CD4-positive, CD25-positive, alpha-beta regulatory T cell (primary cell): Measurements from ENCODE around the gene PIAS1. TPM values are rescaled to one million over a fixed set of nuclear protein-coding genes. Genes with fewer than 3 reads are reported as not detected.

ENCODE experiments used
- ATAC-seq, 2 donors: fragments of 150-1000 bp; cut with Tn5 transposase; one replicate each; pipeline ENCODE4 v1.10.0; 2021; ENCODE audit warnings: low read depth in 2 of 2, moderate number of reproducible peaks in 2 of 2, moderate library complexity in 1 of 2
- DNase-seq, 3 donors: peaks; one replicate each; pipeline versions ENCODE4 v3.0.0 to v3.0.0-alpha.2; 2012 to 2022; ENCODE audit warnings: mixed read lengths in 1 of 3
- H3K27ac ChIP-seq: one replicate; pipeline ENCODE4 v1.7.0; 2013; ENCODE audit warnings: mild to moderate bottlenecking, low read length; ENCODE audit not compliant: insufficient read depth, poor library complexity, severe bottlenecking
- H3K27me3 ChIP-seq: one replicate; pipeline ENCODE4 v1.7.0; 2013; ENCODE audit warnings: low read length; ENCODE audit not compliant: control insufficient read depth, insufficient read depth
- H3K36me3 ChIP-seq: one replicate; pipeline ENCODE4 v1.7.0; 2013; ENCODE audit warnings: mild to moderate bottlenecking, low read length, moderate library complexity; ENCODE audit not compliant: control insufficient read depth, insufficient read depth
- H3K4me1 ChIP-seq: 2 replicates; pipeline ENCODE4 v1.7.0; 2013; ENCODE audit warnings: mild to moderate bottlenecking, low read length; ENCODE audit not compliant: insufficient read depth, control insufficient read depth, poor library complexity, severe bottlenecking
- H3K4me3 ChIP-seq: one replicate; pipeline ENCODE4 v1.7.0; 2013; ENCODE audit warnings: low read depth, mild to moderate bottlenecking, low read length, moderate library complexity
- H3K9me3 ChIP-seq, 2 experiments: 1 replicate in 1 of 2; 2 replicates in 1 of 2; pipeline ENCODE4 v1.7.0; 2013; ENCODE audit warnings: low read length in 2 of 2, mild to moderate bottlenecking in 1 of 2, moderate library complexity in 1 of 2; ENCODE audit not compliant: control insufficient read depth in 2 of 2
- H3K27ac Mint-ChIP-seq, 3 donors: one replicate each; pipeline ENCODE4 v1.8.0; 2020 to 2022; ENCODE audit warnings: mild to moderate bottlenecking in 3 of 3, mixed read lengths in 3 of 3, moderate library complexity in 2 of 3
- H3K27me3 Mint-ChIP-seq: one replicate; pipeline ENCODE4 v1.8.0; 2022; ENCODE audit warnings: mild to moderate bottlenecking, mixed read lengths
- H3K36me3 Mint-ChIP-seq: one replicate; pipeline ENCODE4 v1.8.0; 2020; ENCODE audit warnings: mixed read lengths
- H3K4me1 Mint-ChIP-seq, 4 donors: one replicate each; pipeline ENCODE4 v1.8.0; 2020 to 2022; ENCODE audit warnings: mixed read lengths in 4 of 4, mild to moderate bottlenecking in 1 of 4
- H3K4me3 Mint-ChIP-seq, 4 donors: one replicate each; pipeline ENCODE4 v1.8.0; 2020 to 2022; ENCODE audit warnings: mild to moderate bottlenecking in 4 of 4, mixed read lengths in 4 of 4, moderate library complexity in 3 of 4
- H3K9me3 Mint-ChIP-seq, 7 donors: one replicate each; pipeline ENCODE4 v1.8.0; 2020 to 2022; ENCODE audit warnings: mixed read lengths in 7 of 7, mild to moderate bottlenecking in 3 of 7, moderate library complexity in 2 of 7
- polyA plus RNA-seq, 4 donors: library from polyadenylated mRNA; unstranded; fragments of 300-500 nt; fragmentation: Illumina TruSeq; gene quantifications; one replicate each; pipeline ENCODE4 v1.2.3, GENCODE V29; 2021
- total RNA-seq: library from RNA; stranded (reverse); gene quantifications from one replicate; pipeline ENCODE4 v1.2.3, GENCODE V29; 2022

The PIAS1 gene
- total and polyA plus RNA-seq, 5 donors from 2014 or later, result 102 to 156 (median 137) TPM

DNA sequence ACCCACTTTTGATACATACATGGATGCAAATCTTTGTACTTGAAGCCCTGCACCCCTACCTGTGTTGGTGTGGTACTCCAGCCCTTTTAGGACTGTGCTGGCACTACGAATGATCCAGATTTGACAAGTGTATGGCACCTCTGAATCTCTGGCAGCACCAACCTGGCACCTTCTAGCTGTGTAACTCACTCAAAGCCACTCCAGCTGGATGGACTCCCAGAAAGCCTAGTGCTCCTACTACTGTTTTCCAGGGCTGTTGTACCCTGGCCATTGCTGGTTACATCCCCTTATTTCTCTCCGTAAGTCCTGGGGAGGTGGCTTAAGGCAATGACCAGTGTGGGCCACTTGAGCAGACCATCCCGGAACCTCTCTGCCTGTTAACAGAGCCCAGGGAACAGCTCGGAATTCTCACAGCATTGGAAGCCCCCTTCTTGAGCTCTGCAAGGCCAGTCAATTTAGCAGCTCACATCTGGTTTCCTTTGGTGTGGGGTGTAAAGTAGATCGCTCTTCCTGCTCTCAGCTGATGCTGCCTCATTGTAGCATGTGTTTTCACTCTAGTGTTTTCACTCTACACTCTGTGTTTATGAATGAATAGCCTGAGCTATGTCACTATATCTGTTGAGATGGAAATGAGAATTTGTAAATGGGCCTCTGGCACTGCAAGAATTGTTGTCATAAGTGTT lies 138.8 kb downstream of the PIAS1 start:
- Mint-ChIP-seq H3K27me3 (no peaks in the 10 kb centered on the region), H3K4me3 (no peak overlapping the region), H3K9me3 (no peaks in the 10 kb centered on the region), H3K4me1 (peaks cover 0 to 2% (median under 1%) of the 10 kb centered on the region in 4 donors), H3K27ac (peak overlapping the region in 2 of 3 donors; percentile 4 to 79), H3K36me3 (peaks cover 23% of the 10 kb centered on the region)
- Histone ChIP-seq H3K9me3 (no peaks in the 10 kb centered on the region), H3K36me3 (peaks cover 36% of the 10 kb centered on the region), H3K27me3 (no peaks in the 10 kb centered on the region), H3K4me1 (no peaks in the 10 kb centered on the region), H3K4me3 (no peak overlapping the region), H3K27ac (no peak overlapping the region)
- DNase-seq (no peak), ATAC-seq (no peak)

DNA sequence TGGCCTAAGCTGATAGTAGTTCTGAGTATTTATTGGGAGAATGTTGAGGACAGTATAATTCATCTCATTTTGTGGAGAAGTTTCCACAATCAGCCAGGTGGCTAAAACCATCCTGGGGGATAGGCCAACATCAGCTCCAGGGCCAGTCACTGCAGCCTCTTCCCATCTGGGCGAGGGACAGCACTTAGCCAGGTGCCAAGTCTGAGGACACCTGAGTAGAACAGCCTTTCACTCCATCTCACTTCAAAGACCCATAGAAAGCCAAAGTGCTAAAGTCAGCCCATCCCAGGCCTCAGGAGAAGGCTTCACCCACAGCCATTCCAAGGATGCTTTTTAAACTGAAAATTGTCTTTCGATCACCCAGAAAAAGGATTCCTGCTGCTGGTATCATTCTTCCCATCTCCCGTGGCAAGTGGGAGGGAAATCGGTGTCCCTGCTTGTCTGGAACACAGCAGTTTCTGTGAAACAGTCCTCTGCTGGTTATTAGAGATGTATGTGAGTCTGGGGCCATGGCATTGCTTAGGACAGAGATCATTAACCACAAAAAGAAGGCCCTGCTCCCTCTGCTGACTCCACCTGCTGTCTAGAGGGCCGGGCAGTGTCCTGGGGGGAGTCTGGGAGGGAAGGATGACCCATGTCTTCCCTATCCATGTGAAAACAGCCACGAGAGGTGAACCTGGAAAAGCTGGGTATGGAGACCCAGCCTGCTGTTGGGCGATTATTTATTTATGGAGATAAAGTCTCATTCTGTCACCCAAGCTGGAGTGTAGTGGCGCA lies 141.4 kb downstream of the PIAS1 start:
- Mint-ChIP-seq H3K4me1 (peaks cover 0 to 2% (median 1%) of the 10 kb centered on the region in 4 donors), H3K4me3 (no peak overlapping the region), H3K9me3 (no peaks in the 10 kb centered on the region), H3K27ac (peak overlapping the region in 1 of 3 donors; percentile 33), H3K27me3 (no peaks in the 10 kb centered on the region), H3K36me3 (peaks cover 11% of the 10 kb centered on the region)
- Histone ChIP-seq H3K4me3 (no peak overlapping the region), H3K27me3 (no peaks in the 10 kb centered on the region), H3K27ac (no peak overlapping the region), H3K9me3 (no peaks in the 10 kb centered on the region), H3K4me1 (no peaks in the 10 kb centered on the region), H3K36me3 (peaks cover 22% of the 10 kb centered on the region)
- ATAC-seq (no peak), DNase-seq (no peak)

DNA sequence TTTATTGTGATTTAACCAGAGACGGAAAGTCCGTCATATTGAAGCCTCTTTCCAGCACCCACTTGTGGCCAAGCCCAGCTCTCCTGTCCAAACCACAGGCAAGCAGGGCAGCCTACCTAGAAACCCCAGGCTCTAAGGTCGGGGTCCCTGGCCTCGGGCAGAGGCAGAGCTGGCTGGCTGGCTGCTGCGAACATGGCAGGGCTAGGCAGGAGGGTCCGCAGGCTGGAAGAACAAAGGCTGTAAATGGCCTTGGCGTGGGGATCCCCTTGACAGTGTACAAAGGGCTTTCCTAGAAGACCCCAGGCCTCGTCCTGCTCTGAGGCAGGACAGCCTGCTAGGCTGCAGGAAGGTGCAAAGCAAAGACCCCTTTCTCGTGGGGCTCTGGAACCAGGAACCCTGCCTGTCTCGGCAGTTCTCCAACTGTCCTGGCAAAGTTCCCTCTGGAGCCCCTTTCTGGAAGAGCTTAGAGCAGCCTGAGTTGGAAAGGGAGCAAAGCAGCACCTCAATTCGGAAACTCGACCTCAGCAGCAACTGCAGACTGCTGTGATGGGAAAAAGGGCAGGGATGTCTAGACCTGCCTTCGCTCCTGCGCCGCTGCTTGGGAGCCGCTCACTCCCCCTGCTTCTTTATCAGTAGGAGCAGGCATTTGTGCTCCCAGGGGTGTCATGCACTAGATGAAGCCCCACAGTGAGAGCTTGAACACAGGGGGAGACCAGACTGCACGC lies 142.5 kb downstream of the PIAS1 start:
- DNase-seq, result no peak
- Mint-ChIP-seq H3K36me3 (peaks cover 9% of the 10 kb centered on the region), H3K27me3 (no peaks in the 10 kb centered on the region), H3K27ac (no peak overlapping the region), H3K4me3 (no peak overlapping the region), H3K4me1 (peaks cover 0 to 2% (median 1%) of the 10 kb centered on the region in 4 donors), H3K9me3 (no peaks in the 10 kb centered on the region)
- no peaks in the 10 kb centered on the region for H3K27me3 ChIP-seq
- no peak overlapping the region for H3K27ac ChIP-seq
- peak in 1 of 2 donors; percentile 11 for ATAC-seq
- no peaks in the 10 kb centered on the region for H3K9me3 ChIP-seq
- peaks cover 16% of the 10 kb centered on the region for H3K36me3 ChIP-seq
- H3K4me1 ChIP-seq, result no peaks in the 10 kb centered on the region
- H3K4me3 ChIP-seq, result no peak overlapping the region

DNA sequence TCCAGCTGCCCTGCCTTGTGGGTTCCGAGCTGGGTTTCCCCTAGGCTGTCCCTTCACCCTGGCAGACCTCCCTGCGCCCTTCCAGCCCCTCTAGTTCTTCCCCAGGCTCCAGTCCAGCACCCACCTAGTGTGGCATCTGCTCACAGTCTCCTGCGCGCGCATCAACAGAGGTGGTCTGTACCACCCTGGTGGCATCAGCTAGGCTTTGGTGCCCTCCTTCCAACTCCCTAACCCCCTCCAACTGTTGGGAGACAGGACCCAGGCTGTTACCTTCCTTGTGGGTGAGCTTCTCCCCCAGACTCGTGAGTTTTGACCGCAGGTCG lies 143.0 kb downstream of the PIAS1 start:
- H3K9me3 Mint-ChIP-seq, result no peaks in the 10 kb centered on the region
- DNase-seq (no peak), ATAC-seq (no peak)
- H3K4me1 Mint-ChIP-seq, result peaks cover 0 to 2% (median 1%) of the 10 kb centered on the region in 4 donors
- Histone ChIP-seq H3K4me1 (no peaks in the 10 kb centered on the region), H3K9me3 (no peaks in the 10 kb centered on the region), H3K27me3 (no peaks in the 10 kb centered on the region), H3K4me3 (no peak overlapping the region), H3K36me3 (peaks cover 13% of the 10 kb centered on the region), H3K27ac (no peak overlapping the region)
- peak overlapping the region in 2 of 3 donors; percentile 53 to 73 for H3K27ac Mint-ChIP-seq
- no peak overlapping the region for H3K4me3 Mint-ChIP-seq
- H3K27me3 Mint-ChIP-seq, result no peaks in the 10 kb centered on the region
- peaks cover 4% of the 10 kb centered on the region for H3K36me3 Mint-ChIP-seq

DNA sequence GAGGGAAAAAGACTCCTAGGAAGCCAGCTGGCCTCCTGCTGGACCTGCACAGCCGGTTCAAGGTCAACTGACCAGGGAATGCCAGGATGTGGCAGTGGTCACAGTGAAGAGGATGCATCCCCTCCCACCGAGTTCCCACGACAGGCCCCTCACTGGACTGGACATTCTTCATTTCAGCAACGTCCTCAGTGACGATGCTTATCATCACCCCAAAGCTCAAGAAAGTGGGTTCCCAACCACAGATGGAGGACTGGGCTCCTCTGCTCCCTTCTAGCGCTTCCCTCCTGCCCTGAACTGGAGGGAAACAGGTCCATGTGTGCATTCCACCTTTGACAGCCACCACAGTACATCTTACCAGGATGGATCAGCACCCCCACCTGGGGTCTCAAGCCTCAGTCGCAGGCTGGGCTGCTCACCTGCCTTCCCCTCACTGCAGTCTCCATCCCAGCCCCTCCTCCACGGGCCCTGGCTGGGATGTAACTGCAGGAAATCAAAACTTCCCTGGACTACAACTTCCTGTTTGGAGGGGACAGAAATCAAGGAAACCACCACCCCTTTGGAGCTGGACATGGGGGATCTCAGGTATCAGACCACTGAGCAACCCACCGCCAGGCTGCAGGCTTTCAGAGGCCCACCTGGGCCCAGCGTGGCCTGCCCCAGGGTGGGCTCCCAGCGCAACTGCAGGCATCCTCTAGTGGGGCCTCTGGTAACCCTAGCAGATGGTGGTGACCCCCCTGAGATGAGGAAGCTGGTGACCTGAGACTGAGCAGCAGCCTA lies 143.7 kb downstream of the PIAS1 start:
- H3K27me3 Mint-ChIP-seq, result no peaks in the 10 kb centered on the region
- no peaks in the 10 kb centered on the region for H3K9me3 Mint-ChIP-seq
- peaks cover 5% of the 10 kb centered on the region for H3K36me3 ChIP-seq
- H3K36me3 Mint-ChIP-seq, result peaks cover 3% of the 10 kb centered on the region
- H3K4me1 Mint-ChIP-seq, result peaks cover 0 to 2% (median 1%) of the 10 kb centered on the region in 4 donors
- H3K4me1 ChIP-seq, result no peaks in the 10 kb centered on the region
- no peaks in the 10 kb centered on the region for H3K9me3 ChIP-seq
- no peak overlapping the region for H3K4me3 ChIP-seq
- H3K27ac Mint-ChIP-seq, result peak overlapping the region in 2 of 3 donors; percentile 20 to 73
- ATAC-seq (no peak), DNase-seq (no peak)
- H3K4me3 Mint-ChIP-seq, result no peak overlapping the region
- H3K27ac ChIP-seq, result no peak overlapping the region
- no peaks in the 10 kb centered on the region for H3K27me3 ChIP-seq

DNA sequence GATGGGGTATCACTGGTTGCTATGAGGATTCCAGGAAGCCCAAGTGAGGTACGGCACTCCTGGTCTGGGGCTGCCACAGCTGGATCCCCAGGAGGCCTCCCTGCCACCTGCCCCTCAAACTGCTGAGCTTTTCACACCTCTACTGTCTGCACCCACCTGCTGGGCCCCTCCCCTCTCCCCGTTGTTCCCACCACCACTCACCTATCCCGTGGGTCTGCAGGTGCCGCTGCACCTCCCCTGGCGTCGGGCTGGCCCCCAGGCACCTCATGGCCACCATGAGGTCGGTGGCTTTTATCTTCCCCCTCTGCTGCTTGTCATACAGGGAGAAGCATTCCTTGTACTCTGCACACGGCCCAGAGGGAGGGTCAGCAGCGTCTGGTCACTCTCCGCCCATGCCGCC lies 145.2 kb downstream of the PIAS1 start:
- peak overlapping the region in 1 of 3 donors; percentile 67 for H3K27ac Mint-ChIP-seq
- no peaks in the 10 kb centered on the region for H3K36me3 ChIP-seq
- no peaks in the 10 kb centered on the region for H3K27me3 Mint-ChIP-seq
- H3K4me1 ChIP-seq, result no peaks in the 10 kb centered on the region
- H3K4me3 Mint-ChIP-seq, result no peak overlapping the region
- H3K36me3 Mint-ChIP-seq, result peaks cover 3% of the 10 kb centered on the region
- ATAC-seq (no peak), DNase-seq (no peak)
- no peak overlapping the region for H3K27ac ChIP-seq
- H3K9me3 Mint-ChIP-seq, result no peaks in the 10 kb centered on the region
- no peaks in the 10 kb centered on the region for H3K9me3 ChIP-seq
- no peak overlapping the region for H3K4me3 ChIP-seq
- peaks cover 0 to 2% (median 1%) of the 10 kb centered on the region in 4 donors for H3K4me1 Mint-ChIP-seq
- no peaks in the 10 kb centered on the region for H3K27me3 ChIP-seq
